ENCODE results near the gene LAMB3. TPM values are rescaled to one million over a fixed set of nuclear protein-coding genes. Genes with fewer than 3 reads are reported as not detected.

The LAMB3 gene
- total RNA-seq, 1 donor from 2014 or later = 4.2 TPM

DNA sequence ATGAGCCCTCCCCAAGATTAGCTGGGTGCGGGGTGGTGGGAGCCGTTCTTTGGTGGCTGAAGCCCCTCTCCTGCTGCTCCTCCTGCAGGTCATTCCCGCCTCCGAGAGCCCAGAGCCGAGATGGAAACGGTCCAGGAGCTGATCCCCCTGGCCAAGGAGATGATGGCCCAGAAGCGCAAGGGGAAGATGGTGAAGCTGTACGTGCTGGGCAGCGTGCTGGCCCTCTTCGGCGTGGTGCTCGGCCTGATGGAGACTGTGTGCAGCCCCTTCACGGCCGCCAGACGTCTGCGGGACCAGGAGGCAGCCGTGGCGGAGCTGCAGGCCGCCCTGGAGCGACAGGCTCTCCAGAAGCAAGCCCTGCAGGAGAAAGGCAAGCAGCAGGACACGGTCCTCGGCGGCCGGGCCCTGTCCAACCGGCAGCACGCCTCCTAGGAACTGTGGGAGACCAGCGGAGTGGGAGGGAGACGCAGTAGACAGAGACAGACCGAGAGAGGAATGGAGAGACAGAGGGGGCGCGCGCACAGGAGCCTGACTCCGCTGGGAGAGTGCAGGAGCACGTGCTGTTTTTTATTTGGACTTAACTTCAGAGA is 23.4 kb upstream of the LAMB3 start:
- H4K20me1 ChIP-seq (ENCODE audit: insufficient read depth, low read length) = no peaks in the 10 kb centered on the region
- no peaks in the 10 kb centered on the region for H3K79me2 ChIP-seq (ENCODE audit: insufficient read depth, low read length)
- Mint-ChIP-seq H3K4me1 (ENCODE audit: low read depth, unreplicated experiment) (peaks cover 25% of the 10 kb centered on the region), H3K9me3 (ENCODE audit: unreplicated experiment) (peaks cover 1% of the 10 kb centered on the region), H3K36me3 (ENCODE audit: low read depth, unreplicated experiment) (no peaks in the 10 kb centered on the region), H3K4me3 (ENCODE audit: unreplicated experiment) (peak overlapping the region; percentile 86), H3K27me3 (ENCODE audit: low read depth, unreplicated experiment) (peaks cover 51% of the 10 kb centered on the region), H3K27ac (ENCODE audit: unreplicated experiment) (no peak overlapping the region)
- H3K36me3 ChIP-seq (ENCODE audit: insufficient read depth, low read length) = no peaks in the 10 kb centered on the region
- no peak overlapping the region for H3K27ac ChIP-seq (ENCODE audit: low read depth, low read length)
- H2AFZ ChIP-seq (ENCODE audit: low read depth, low read length) = peak overlapping the region; percentile 90
- peak overlapping the region; percentile 68 for H3K4me3 ChIP-seq (ENCODE audit: insufficient read depth, low read depth, low read length)
- H3K4me2 ChIP-seq (ENCODE audit: low read length) = peak overlapping the region; percentile 98
- DNase-seq (ENCODE audit: low read depth) (peak; percentile 27), FAIRE-seq (no peak)
- no peaks in the 10 kb centered on the region for H3K9me3 ChIP-seq (ENCODE audit: insufficient read depth, low read depth, low read length)
- H3K27me3 ChIP-seq (ENCODE audit: insufficient read depth, low read length) = peaks cover 54% of the 10 kb centered on the region
- TF ChIP-seq, protein P1, sequence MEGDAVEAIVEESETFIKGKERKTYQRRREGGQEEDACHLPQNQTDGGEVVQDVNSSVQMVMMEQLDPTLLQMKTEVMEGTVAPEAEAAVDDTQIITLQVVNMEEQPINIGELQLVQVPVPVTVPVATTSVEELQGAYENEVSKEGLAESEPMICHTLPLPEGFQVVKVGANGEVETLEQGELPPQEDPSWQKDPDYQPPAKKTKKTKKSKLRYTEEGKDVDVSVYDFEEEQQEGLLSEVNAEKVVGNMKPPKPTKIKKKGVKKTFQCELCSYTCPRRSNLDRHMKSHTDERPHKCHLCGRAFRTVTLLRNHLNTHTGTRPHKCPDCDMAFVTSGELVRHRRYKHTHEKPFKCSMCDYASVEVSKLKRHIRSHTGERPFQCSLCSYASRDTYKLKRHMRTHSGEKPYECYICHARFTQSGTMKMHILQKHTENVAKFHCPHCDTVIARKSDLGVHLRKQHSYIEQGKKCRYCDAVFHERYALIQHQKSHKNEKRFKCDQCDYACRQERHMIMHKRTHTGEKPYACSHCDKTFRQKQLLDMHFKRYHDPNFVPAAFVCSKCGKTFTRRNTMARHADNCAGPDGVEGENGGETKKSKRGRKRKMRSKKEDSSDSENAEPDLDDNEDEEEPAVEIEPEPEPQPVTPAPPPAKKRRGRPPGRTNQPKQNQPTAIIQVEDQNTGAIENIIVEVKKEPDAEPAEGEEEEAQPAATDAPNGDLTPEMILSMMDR (IDR thresholded peaks at IDR 0.05; ENCODE audit: insufficient read depth, low read depth, low read length) = no peak
- peak; percentile 35 for TF ChIP-seq EZH2 (IDR thresholded peaks at IDR 0.05; ENCODE audit: insufficient read depth, low read length)
- H3K4me1 ChIP-seq (ENCODE audit: insufficient read depth, low read length) = peaks cover 13% of the 10 kb centered on the region
- H3K9ac ChIP-seq (ENCODE audit: low read length) = peak overlapping the region; percentile 57

DNA sequence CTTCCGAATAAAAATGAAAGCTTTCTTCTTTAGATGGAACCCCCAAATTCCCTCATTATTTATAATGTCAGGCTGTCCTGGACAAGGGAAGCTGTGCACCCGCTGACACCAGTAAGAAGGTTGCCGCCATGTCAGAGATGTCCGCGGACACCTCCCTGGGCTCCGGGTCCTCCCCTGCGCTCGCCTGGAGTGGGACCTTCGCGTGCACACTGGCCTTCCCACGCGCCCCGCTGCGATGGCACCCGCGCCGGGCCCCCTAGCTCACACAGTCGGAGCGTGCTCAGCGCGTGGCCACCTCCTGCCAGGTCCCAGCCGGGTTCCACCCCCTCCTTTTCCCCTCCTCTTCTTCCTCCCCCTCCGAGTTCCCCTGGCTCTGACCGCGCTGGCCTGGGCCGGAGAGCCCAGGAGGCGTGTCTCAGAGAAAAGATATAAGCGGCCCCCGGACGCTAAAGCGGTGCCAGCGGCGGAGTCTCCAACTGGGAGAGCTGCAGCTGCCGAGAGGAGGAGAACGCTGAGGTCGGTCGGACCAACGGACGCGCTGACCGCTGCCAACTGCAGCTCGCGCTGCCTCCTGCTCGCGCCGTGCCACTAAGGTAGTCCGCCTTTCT is 22.8 kb upstream of the LAMB3 start, which contains the start of gene G0S2:
G0S2 (plus strand) TSS at position 456 of the 608 bp plus-strand sequence. CDS start 273 bp downstream, outside the sequence.
- peak within 1 kb of the TSS; percentile 68 for H3K4me3 ChIP-seq (ENCODE audit: insufficient read depth, low read depth, low read length)
- no peak for TF ChIP-seq EZH2 (IDR thresholded peaks at IDR 0.05; ENCODE audit: insufficient read depth, low read length)
- TF ChIP-seq, protein P1 (IDR thresholded peaks at IDR 0.05; ENCODE audit: insufficient read depth, low read depth, low read length) = no peak
- DNase-seq (ENCODE audit: low read depth) (peak; percentile 29), FAIRE-seq (no peak)
- Mint-ChIP-seq H3K36me3 (ENCODE audit: low read depth, unreplicated experiment) (no peaks in the 10 kb centered on the region), H3K4me3 (ENCODE audit: unreplicated experiment) (peak within 1 kb of the TSS; percentile 86), H3K4me1 (ENCODE audit: low read depth, unreplicated experiment) (peaks cover 25% of the 10 kb centered on the region), H3K27ac (ENCODE audit: unreplicated experiment) (peak within 1 kb of the TSS; percentile 92), H3K27me3 (ENCODE audit: low read depth, unreplicated experiment) (peaks cover 47% of the 10 kb centered on the region), H3K9me3 (ENCODE audit: unreplicated experiment) (peaks cover 1% of the 10 kb centered on the region)
- H4K20me1 ChIP-seq (ENCODE audit: insufficient read depth, low read length) = no peaks in the 10 kb centered on the region
- peak within 1 kb of the TSS; percentile 90 for H2AFZ ChIP-seq (ENCODE audit: low read depth, low read length)
- peaks cover 54% of the 10 kb centered on the region for H3K27me3 ChIP-seq (ENCODE audit: insufficient read depth, low read length)
- no peaks in the 10 kb centered on the region for H3K9me3 ChIP-seq (ENCODE audit: insufficient read depth, low read depth, low read length)
- H3K36me3 ChIP-seq (ENCODE audit: insufficient read depth, low read length) = no peaks in the 10 kb centered on the region
- no peak within 1 kb of the TSS for H3K27ac ChIP-seq (ENCODE audit: low read depth, low read length)
- H3K79me2 ChIP-seq (ENCODE audit: insufficient read depth, low read length) = no peaks in the 10 kb centered on the region
- peak within 1 kb of the TSS; percentile 57 for H3K9ac ChIP-seq (ENCODE audit: low read length)
- peak within 1 kb of the TSS; percentile 98 for H3K4me2 ChIP-seq (ENCODE audit: low read length)
- peaks cover 13% of the 10 kb centered on the region for H3K4me1 ChIP-seq (ENCODE audit: insufficient read depth, low read length)

Data from astrocyte (in vitro differentiated cells and primary cell).